Gastroesophageal sphincter (tissue), 4 donors: ENCODE data around the gene TIMP4. TPM values are rescaled to one million over a fixed set of nuclear protein-coding genes. Genes with fewer than 3 reads are reported as not detected.
A peak's percentile ranks its signal among the peaks of the same experiment; 100 is the strongest.

Experiments used
- ATAC-seq: fragments of 150-250 bp; one replicate; pipeline ENCODE4 v1.9.1; 2016; ENCODE audit warnings: mild to moderate bottlenecking, moderate library complexity
- H3K27ac ChIP-seq, 4 donors: fragments of 200-600 bp; sonication (generic) in 3 of 4; 1 replicate in 3 of 4; 2 replicates in 1 of 4; pipeline ENCODE4 v1.5.1; 2016 to 2019
- H3K27me3 ChIP-seq: fragments of 200-600 bp; sonication (generic); one replicate; pipeline ENCODE4 v1.5.1; 2019
- H3K36me3 ChIP-seq, 2 donors: fragments of 200-600 bp; sonication (generic); one replicate each; pipeline ENCODE4 v1.5.1; 2019; ENCODE audit warnings: control low read depth in 1 of 2
- H3K4me1 ChIP-seq, 3 donors: fragments of 200-600 bp; sonication (generic); 1 replicate in 2 of 3; 2 replicates in 1 of 3; pipeline ENCODE4 v1.5.1; 2016 to 2019; ENCODE audit warnings: control low read depth in 2 of 3
- H3K4me3 ChIP-seq, 2 donors: fragments of 200-600 bp; sonication (generic); one replicate each; pipeline ENCODE4 v1.5.1; 2019; ENCODE audit warnings: mild to moderate bottlenecking in 1 of 2, moderate library complexity in 1 of 2
- H3K9me3 ChIP-seq, 3 donors: fragments of 200-600 bp; sonication (generic); one replicate each; pipeline ENCODE4 v1.5.1; 2017 to 2019; ENCODE audit warnings: control low read depth in 2 of 3
- CTCF ChIP-seq, 4 experiments: fragments of 200-600 bp in 2 of 4; fragments of 450-650 bp in 2 of 4; sonication (generic) in 1 of 4; IDR thresholded peaks; one replicate each; pipeline ENCODE4 v1.5.1; 2017 to 2019; ENCODE audit warnings: antibody characterized with exemption in 4 of 4, mild to moderate bottlenecking in 2 of 4, moderate library complexity in 2 of 4
- EP300 ChIP-seq: sonication (generic); formaldehyde crosslinking; IDR thresholded peaks from one replicate; pipeline ENCODE4 v1.6.1; 2017; ENCODE audit warnings: antibody characterized with exemption, mild to moderate bottlenecking
- POLR2A ChIP-seq, 2 donors: fragments of 450-650 bp; IDR thresholded peaks; one replicate each; pipeline ENCODE4 v1.6.1; 2017; ENCODE audit warnings: antibody characterized with exemption in 2 of 2, mild to moderate bottlenecking in 2 of 2, moderate library complexity in 1 of 2
- POLR2AphosphoS5 ChIP-seq: sonication (generic); formaldehyde crosslinking; IDR thresholded peaks from one replicate; pipeline ENCODE4 v1.6.1; 2017; ENCODE audit warnings: antibody characterized with exemption
- WGBS, 2 donors: methylation state at CpG; one replicate each; pipeline ENCODE4 v1.1.5; 2018; ENCODE audit warnings: low coverage in 1 of 2; 5-methylcytosine and 5-hydroxymethylcytosine counted together
- total RNA-seq, 4 donors: library from RNA; depleted of rRNA; stranded (reverse); fragments of >200 nt; gene quantifications; one replicate each; pipeline ENCODE4 v1.1.0, GENCODE V29; 2016

The TIMP4 gene
- total RNA-seq, 4 donors from 2014 or later = 16.5 to 35.1 (median 29.2) TPM

DNA sequence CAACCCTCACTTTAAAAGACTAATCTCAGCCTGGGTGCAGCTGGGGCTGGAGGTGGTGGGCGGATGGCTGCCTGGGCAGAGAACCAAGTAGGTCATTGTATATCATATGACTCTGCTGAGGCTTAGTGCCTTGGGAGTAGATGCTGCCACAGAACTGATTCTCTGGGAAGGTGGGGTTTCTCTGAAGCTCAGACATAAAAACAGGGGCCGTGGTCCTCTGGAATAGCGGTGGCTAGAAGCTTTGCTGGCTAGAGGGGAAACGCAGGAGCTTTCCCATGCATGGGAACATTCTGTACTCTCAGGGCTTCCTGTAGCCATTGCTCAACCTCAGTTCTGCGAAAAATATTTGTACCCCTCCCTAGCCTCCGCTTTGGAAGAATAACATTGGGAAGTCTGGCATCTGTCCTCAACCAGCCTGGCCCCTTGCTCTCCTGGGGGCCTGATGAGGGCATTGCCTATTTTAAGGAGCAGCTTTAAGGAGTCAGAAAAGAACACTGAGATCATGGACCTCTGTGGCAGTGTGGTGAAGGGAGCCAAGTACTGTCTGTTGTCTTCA is 14.7 kb downstream of the TIMP4 start:
- Histone ChIP-seq H3K27me3 (no peaks in the 10 kb centered on the region), H3K9me3 (no peaks in the 10 kb centered on the region), H3K4me1 (peaks cover 0 to 40% (median 7%) of the 10 kb centered on the region in 3 donors), H3K4me3 (no peak overlapping the region), H3K27ac (peak overlapping the region; percentile 74 to 80 (median 78)), H3K36me3 (no peaks in the 10 kb centered on the region)
- 20% methylated on average over 1 of the region's 6 CpGs; no CpG with 5 or more reads in 1 of the 2 donors for WGBS, 2 donors
- peak in 1 of 4 experiments; percentile 6 for TF ChIP-seq CTCF (IDR thresholded peaks at IDR 0.05)
- no peak for TF ChIP-seq POLR2A (IDR thresholded peaks at IDR 0.05)
- TF ChIP-seq POLR2AphosphoS5 = peak; percentile 98
- peak; percentile 93 for ATAC-seq

GRCh38 chr3:12142476-12142875 is 16.2 kb downstream of the TIMP4 start:
- Histone ChIP-seq H3K27me3 (no peaks in the 10 kb centered on the region), H3K4me3 (no peak overlapping the region), H3K36me3 (no peaks in the 10 kb centered on the region), H3K27ac (peak overlapping the region in 2 of 4 donors; percentile 74 to 80), H3K9me3 (no peaks in the 10 kb centered on the region), H3K4me1 (peaks cover 0 to 48% (median 7%) of the 10 kb centered on the region in 3 donors)
- ATAC-seq = no peak
- 76 to 90% methylated on average over 3 to 4 of the region's 4 CpGs for WGBS, 2 donors
- no peak for TF ChIP-seq EP300
- TF ChIP-seq POLR2AphosphoS5 = no peak
- no peak for TF ChIP-seq CTCF (IDR thresholded peaks at IDR 0.05)
- TF ChIP-seq POLR2A (IDR thresholded peaks at IDR 0.05) = no peak

DNA sequence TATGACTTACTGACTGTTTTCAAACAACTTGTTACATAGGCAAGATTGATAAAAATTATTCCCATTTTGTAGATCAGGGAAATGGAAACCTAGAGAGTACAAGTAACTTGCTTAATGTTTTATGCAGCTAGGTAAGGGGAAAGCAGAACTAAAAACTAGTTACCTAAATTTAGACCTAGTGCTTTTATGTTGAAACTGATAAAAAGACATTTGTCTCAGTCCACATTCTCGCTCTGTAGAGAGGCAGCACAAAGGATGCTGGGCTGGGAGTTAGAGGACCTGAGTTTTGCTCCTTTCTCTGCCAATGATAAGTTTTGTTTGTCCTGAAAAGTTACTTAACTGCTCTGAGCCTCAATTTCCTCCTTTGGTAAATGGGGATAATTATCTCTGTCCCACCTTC is 17.4 kb downstream of the TIMP4 start:
- Histone ChIP-seq H3K36me3 (no peaks in the 10 kb centered on the region), H3K9me3 (no peaks in the 10 kb centered on the region), H3K4me1 (peaks cover 0 to 48% (median 7%) of the 10 kb centered on the region in 3 donors), H3K4me3 (no peak overlapping the region), H3K27ac (no peak overlapping the region), H3K27me3 (no peaks in the 10 kb centered on the region)
- no peak for ATAC-seq
- TF ChIP-seq CTCF (IDR thresholded peaks at IDR 0.05) (no peak), EP300 (no peak)
- WGBS, 2 donors = 67% methylated on average over 1 of the region's 1 CpG

DNA sequence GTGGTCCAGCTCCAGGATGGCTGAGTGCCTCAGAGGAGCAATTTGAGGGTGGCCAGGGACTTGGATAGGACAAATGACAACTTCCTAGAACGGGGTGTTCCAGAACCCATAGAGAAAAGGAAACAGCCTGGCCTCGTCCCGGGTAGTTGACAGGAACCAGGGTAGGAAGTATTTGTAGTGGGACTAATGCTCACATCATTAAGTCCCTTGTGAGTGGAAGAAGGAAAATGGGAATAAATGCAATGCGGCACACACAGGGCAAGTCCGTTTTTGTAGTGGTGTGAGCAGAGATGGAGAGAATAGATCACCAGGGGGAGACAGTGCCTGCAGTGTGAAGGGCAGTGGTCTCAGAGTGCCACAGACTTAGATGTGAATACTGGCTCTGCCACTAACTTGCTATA is 19.6 kb downstream of the TIMP4 start:
- Histone ChIP-seq H3K4me1 (peaks cover 0 to 30% (median 0%) of the 10 kb centered on the region in 3 donors), H3K9me3 (no peaks in the 10 kb centered on the region), H3K4me3 (no peak overlapping the region), H3K36me3 (no peaks in the 10 kb centered on the region), H3K27me3 (peaks cover 7% of the 10 kb centered on the region), H3K27ac (peak overlapping the region in 3 of 4 donors; percentile 46 to 60 (median 46))
- peak; percentile 33 for ATAC-seq
- 31 to 47% methylated on average over 5 of the region's 5 CpGs for WGBS, 2 donors
- TF ChIP-seq CTCF (IDR thresholded peaks at IDR 0.05) (peak in 3 of 4 experiments; percentile 32 to 61 (median 44)), EP300 (no peak), POLR2A (IDR thresholded peaks at IDR 0.05) (no peak), POLR2AphosphoS5 (peak; percentile 12)

DNA sequence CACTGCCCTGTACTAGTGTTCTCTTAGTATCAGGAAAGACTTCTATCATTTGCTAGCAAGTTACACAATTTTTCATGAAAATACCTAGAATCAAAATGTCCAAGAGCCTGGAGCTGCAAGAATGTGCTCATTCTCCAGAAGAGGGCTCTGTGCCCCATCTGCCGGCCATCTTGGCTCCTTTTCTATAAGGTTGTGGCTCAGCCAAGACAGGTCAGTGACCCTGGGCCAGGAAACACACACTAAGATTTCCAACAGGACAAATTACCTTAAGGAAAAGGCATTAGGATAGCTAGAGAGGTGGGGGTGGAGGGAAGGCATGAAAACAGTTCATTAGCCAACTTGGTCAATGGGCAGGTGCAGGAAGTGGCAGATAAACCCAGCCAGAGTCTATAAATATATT is 20.7 kb downstream of the TIMP4 start:
- H3K27me3 ChIP-seq = peaks cover 12% of the 10 kb centered on the region
- peaks cover 0 to 20% (median 0%) of the 10 kb centered on the region in 3 donors for H3K4me1 ChIP-seq
- TF ChIP-seq EP300 (no peak), CTCF (IDR thresholded peaks at IDR 0.05) (peak in 1 of 4 experiments; percentile 29), POLR2A (IDR thresholded peaks at IDR 0.05) (no peak)
- 11% methylated on average over 1 of the region's 1 CpG; no CpG with 5 or more reads in 1 of the 2 donors for WGBS, 2 donors
- peak overlapping the region; percentile 29 to 60 (median 52) for H3K27ac ChIP-seq
- no peak overlapping the region for H3K4me3 ChIP-seq
- no peaks in the 10 kb centered on the region for H3K36me3 ChIP-seq
- no peak for ATAC-seq
- no peaks in the 10 kb centered on the region for H3K9me3 ChIP-seq
